ENCODE measurements around the gene UNC119B. TPM values are rescaled to one million over a fixed set of nuclear protein-coding genes. Genes with fewer than 3 reads are reported as not detected.

The UNC119B gene
- 10.9 TPM for total RNA-seq
- 1 to 10 TPM; 6.6 to 9.4 (median 8.0) TPM for polyA plus RNA-seq

- Mint-ChIP-seq H3K9me3 (no peaks in the 10 kb centered on the region), H3K27ac (peak within 1 kb of the TSS; percentile 67 to 92 (median 86)), H3K4me1 (peaks cover 18 to 36% (median 29%) of the 10 kb centered on the region in 4 donors), H3K36me3 (peaks cover 8% of the 10 kb centered on the region), H3K4me3 (peak within 1 kb of the TSS; percentile 93 to 97 (median 94)), H3K27me3 (no peaks in the 10 kb centered on the region)
- Histone ChIP-seq H3K36me3 (ENCODE audit: control insufficient read depth, insufficient read depth, low read length) (peaks cover 10% of the 10 kb centered on the region), H3K4me1 (ENCODE audit: control insufficient read depth, insufficient read depth, low read length, poor library complexity, severe bottlenecking) (peaks cover 26% of the 10 kb centered on the region), H3K27me3 (ENCODE audit: control insufficient read depth, insufficient read depth, low read length) (no peaks in the 10 kb centered on the region), H3K9me3 (ENCODE audit: control insufficient read depth in 2 of 2, low read length in 2 of 2) (no peaks in the 10 kb centered on the region), H3K4me3 (ENCODE audit: low read depth, low read length) (peak within 1 kb of the TSS; percentile 68), H3K27ac (ENCODE audit: insufficient read depth, low read length, poor library complexity, severe bottlenecking) (peak within 1 kb of the TSS; percentile 68)
- ATAC-seq (ENCODE audit: low read depth in 2 of 2), result peak; percentile 81 to 82
- peak; percentile 61 to 73 (median 71) for DNase-seq
Observed at GRCh38 chr12:120710031-120710804, at the start of gene UNC119B. UNC119B (plus strand) TSS chr12:120710458; CDS start chr12:120710475, 17 bp downstream.

GRCh38 chr12:120661432-120661831, 48.8 kb upstream of the UNC119B start:
- H3K4me3 Mint-ChIP-seq, result no peak overlapping the region
- no peaks in the 10 kb centered on the region for H3K4me1 ChIP-seq (ENCODE audit: control insufficient read depth, insufficient read depth, low read length, poor library complexity, severe bottlenecking)
- H3K36me3 Mint-ChIP-seq, result no peaks in the 10 kb centered on the region
- H3K4me1 Mint-ChIP-seq, result no peaks in the 10 kb centered on the region
- H3K9me3 ChIP-seq (ENCODE audit: control insufficient read depth in 2 of 2, low read length in 2 of 2), result no peaks in the 10 kb centered on the region
- no peak overlapping the region for H3K4me3 ChIP-seq (ENCODE audit: low read depth, low read length)
- H3K27me3 Mint-ChIP-seq, result no peaks in the 10 kb centered on the region
- H3K9me3 Mint-ChIP-seq, result no peaks in the 10 kb centered on the region
- H3K36me3 ChIP-seq (ENCODE audit: control insufficient read depth, insufficient read depth, low read length), result no peaks in the 10 kb centered on the region
- ATAC-seq (ENCODE audit: low read depth in 2 of 2) (no peak), DNase-seq (no peak)
- H3K27me3 ChIP-seq (ENCODE audit: control insufficient read depth, insufficient read depth, low read length), result no peaks in the 10 kb centered on the region
- no peak overlapping the region for H3K27ac Mint-ChIP-seq
- no peak overlapping the region for H3K27ac ChIP-seq (ENCODE audit: insufficient read depth, low read length, poor library complexity, severe bottlenecking)

GRCh38 chr12:120662879-120663278, 47.4 kb upstream of the UNC119B start:
- Mint-ChIP-seq H3K36me3 (no peaks in the 10 kb centered on the region), H3K27me3 (peaks cover 5% of the 10 kb centered on the region), H3K4me1 (no peaks in the 10 kb centered on the region), H3K4me3 (no peak overlapping the region), H3K27ac (no peak overlapping the region), H3K9me3 (no peaks in the 10 kb centered on the region)
- ATAC-seq (ENCODE audit: low read depth in 2 of 2) (no peak), DNase-seq (no peak)
- no peaks in the 10 kb centered on the region for H3K36me3 ChIP-seq (ENCODE audit: control insufficient read depth, insufficient read depth, low read length)
- no peak overlapping the region for H3K4me3 ChIP-seq (ENCODE audit: low read depth, low read length)
- H3K27me3 ChIP-seq (ENCODE audit: control insufficient read depth, insufficient read depth, low read length), result no peaks in the 10 kb centered on the region
- no peaks in the 10 kb centered on the region for H3K4me1 ChIP-seq (ENCODE audit: control insufficient read depth, insufficient read depth, low read length, poor library complexity, severe bottlenecking)
- H3K27ac ChIP-seq (ENCODE audit: insufficient read depth, low read length, poor library complexity, severe bottlenecking), result no peak overlapping the region
- H3K9me3 ChIP-seq (ENCODE audit: control insufficient read depth in 2 of 2, low read length in 2 of 2), result no peaks in the 10 kb centered on the region

GRCh38 chr12:120663741-120664140, 46.5 kb upstream of the UNC119B start:
- Histone ChIP-seq H3K36me3 (ENCODE audit: control insufficient read depth, insufficient read depth, low read length) (no peaks in the 10 kb centered on the region), H3K4me1 (ENCODE audit: control insufficient read depth, insufficient read depth, low read length, poor library complexity, severe bottlenecking) (no peaks in the 10 kb centered on the region), H3K27ac (ENCODE audit: insufficient read depth, low read length, poor library complexity, severe bottlenecking) (no peak overlapping the region), H3K9me3 (ENCODE audit: control insufficient read depth in 2 of 2, low read length in 2 of 2) (no peaks in the 10 kb centered on the region), H3K4me3 (ENCODE audit: low read depth, low read length) (no peak overlapping the region), H3K27me3 (ENCODE audit: control insufficient read depth, insufficient read depth, low read length) (no peaks in the 10 kb centered on the region)
- H3K27ac Mint-ChIP-seq, result no peak overlapping the region
- peaks cover 5% of the 10 kb centered on the region for H3K27me3 Mint-ChIP-seq
- DNase-seq, result no peak
- no peaks in the 10 kb centered on the region for H3K9me3 Mint-ChIP-seq
- H3K36me3 Mint-ChIP-seq, result no peaks in the 10 kb centered on the region
- no peaks in the 10 kb centered on the region for H3K4me1 Mint-ChIP-seq
- ATAC-seq (ENCODE audit: low read depth in 2 of 2), result no peak
- H3K4me3 Mint-ChIP-seq, result no peak overlapping the region

- ATAC-seq (ENCODE audit: low read depth in 2 of 2) (no peak), DNase-seq (no peak)
- no peak overlapping the region for H3K27ac ChIP-seq (ENCODE audit: insufficient read depth, low read length, poor library complexity, severe bottlenecking)
- no peaks in the 10 kb centered on the region for H3K27me3 ChIP-seq (ENCODE audit: control insufficient read depth, insufficient read depth, low read length)
- H3K4me1 ChIP-seq (ENCODE audit: control insufficient read depth, insufficient read depth, low read length, poor library complexity, severe bottlenecking), result no peaks in the 10 kb centered on the region
- H3K36me3 Mint-ChIP-seq, result no peaks in the 10 kb centered on the region
- no peaks in the 10 kb centered on the region for H3K36me3 ChIP-seq (ENCODE audit: control insufficient read depth, insufficient read depth, low read length)
- peaks cover 10% of the 10 kb centered on the region for H3K27me3 Mint-ChIP-seq
- no peaks in the 10 kb centered on the region for H3K9me3 Mint-ChIP-seq
- H3K4me1 Mint-ChIP-seq, result no peaks in the 10 kb centered on the region
- no peak overlapping the region for H3K4me3 Mint-ChIP-seq
- no peaks in the 10 kb centered on the region for H3K9me3 ChIP-seq (ENCODE audit: control insufficient read depth in 2 of 2, low read length in 2 of 2)
- H3K27ac Mint-ChIP-seq, result no peak overlapping the region
- H3K4me3 ChIP-seq (ENCODE audit: low read depth, low read length), result no peak overlapping the region
Observed at GRCh38 chr12:120666571-120667390, 43.5 kb upstream of the UNC119B start.

- Histone ChIP-seq H3K4me1 (ENCODE audit: control insufficient read depth, insufficient read depth, low read length, poor library complexity, severe bottlenecking) (no peaks in the 10 kb centered on the region), H3K4me3 (ENCODE audit: low read depth, low read length) (no peak overlapping the region), H3K9me3 (ENCODE audit: control insufficient read depth in 2 of 2, low read length in 2 of 2) (no peaks in the 10 kb centered on the region), H3K27me3 (ENCODE audit: control insufficient read depth, insufficient read depth, low read length) (no peaks in the 10 kb centered on the region), H3K27ac (ENCODE audit: insufficient read depth, low read length, poor library complexity, severe bottlenecking) (no peak overlapping the region), H3K36me3 (ENCODE audit: control insufficient read depth, insufficient read depth, low read length) (no peaks in the 10 kb centered on the region)
- H3K36me3 Mint-ChIP-seq, result no peaks in the 10 kb centered on the region
- DNase-seq (no peak), ATAC-seq (ENCODE audit: low read depth in 2 of 2) (no peak)
- H3K27ac Mint-ChIP-seq, result no peak overlapping the region
- no peaks in the 10 kb centered on the region for H3K4me1 Mint-ChIP-seq
- H3K4me3 Mint-ChIP-seq, result no peak overlapping the region
- peaks cover 10% of the 10 kb centered on the region for H3K27me3 Mint-ChIP-seq
- no peaks in the 10 kb centered on the region for H3K9me3 Mint-ChIP-seq
Observed at GRCh38 chr12:120668091-120668867, 42.0 kb upstream of the UNC119B start.

- Histone ChIP-seq H3K4me3 (ENCODE audit: low read depth, low read length) (no peak overlapping the region), H3K4me1 (ENCODE audit: control insufficient read depth, insufficient read depth, low read length, poor library complexity, severe bottlenecking) (no peaks in the 10 kb centered on the region), H3K9me3 (ENCODE audit: control insufficient read depth in 2 of 2, low read length in 2 of 2) (no peaks in the 10 kb centered on the region), H3K27ac (ENCODE audit: insufficient read depth, low read length, poor library complexity, severe bottlenecking) (no peak overlapping the region), H3K27me3 (ENCODE audit: control insufficient read depth, insufficient read depth, low read length) (no peaks in the 10 kb centered on the region), H3K36me3 (ENCODE audit: control insufficient read depth, insufficient read depth, low read length) (no peaks in the 10 kb centered on the region)
- Mint-ChIP-seq H3K4me3 (no peak overlapping the region), H3K9me3 (peaks cover 0 to under 1% (median 0%) of the 10 kb centered on the region in 7 donors), H3K4me1 (no peaks in the 10 kb centered on the region), H3K36me3 (no peaks in the 10 kb centered on the region), H3K27me3 (peaks cover 11% of the 10 kb centered on the region), H3K27ac (no peak overlapping the region)
- ATAC-seq (ENCODE audit: low read depth in 2 of 2), result no peak
- DNase-seq, result no peak
Observed at GRCh38 chr12:120668868-120669840, 41.1 kb upstream of the UNC119B start.
